Endothelial cell (in vitro differentiated cells): Measurements from ENCODE around the gene COBLL1. TPM values are rescaled to one million over a fixed set of nuclear protein-coding genes. Genes with fewer than 3 reads are reported as not detected.
"Not testable (repeated sequence)": the region's sequence is repeated elsewhere in the genome, so short reads cannot be mapped to it uniquely, and the experiment has no call there.

Experiments
- DNase-seq: peaks from one replicate; pipeline ENCODE4 v3.0.0; 2021; ENCODE audit warnings: low spot score
- H3K27ac Mint-ChIP-seq: one replicate; pipeline ENCODE4 v1.8.0; 2021; ENCODE audit warnings: mixed read lengths, inconsistent platforms; ENCODE audit not compliant: unreplicated experiment
- H3K27me3 Mint-ChIP-seq: one replicate; pipeline ENCODE4 v1.8.0; 2021; ENCODE audit warnings: mild to moderate bottlenecking, moderate library complexity, mixed read lengths, inconsistent platforms; ENCODE audit not compliant: unreplicated experiment
- H3K36me3 Mint-ChIP-seq: one replicate; pipeline ENCODE4 v1.8.0; 2021; ENCODE audit warnings: mild to moderate bottlenecking, low read depth, mixed read lengths, inconsistent platforms; ENCODE audit not compliant: unreplicated experiment
- H3K4me1 Mint-ChIP-seq: one replicate; pipeline ENCODE4 v1.8.0; 2021; ENCODE audit warnings: mild to moderate bottlenecking, mixed read lengths, inconsistent platforms; ENCODE audit not compliant: unreplicated experiment
- H3K4me3 Mint-ChIP-seq: one replicate; pipeline ENCODE4 v1.8.0; 2021; ENCODE audit warnings: mild to moderate bottlenecking, mixed read lengths, inconsistent platforms; ENCODE audit not compliant: unreplicated experiment
- H3K9me3 Mint-ChIP-seq: one replicate; pipeline ENCODE4 v1.8.0; 2021; ENCODE audit warnings: mixed read lengths, inconsistent platforms; ENCODE audit not compliant: unreplicated experiment
- CTCF ChIP-seq: fragments of 200-600 bp; sonication (generic); IDR thresholded peaks from one replicate; pipeline ENCODE4 v1.5.0; 2021; ENCODE audit warnings: antibody characterized with exemption; ENCODE audit not compliant: unreplicated experiment
- total RNA-seq: library from RNA; stranded (reverse); fragmentation: NEBNext Ultra II Directional; extraction: Animal tissue kit (Norgen Biotek cat#: 25700); gene quantifications from one replicate; pipeline ENCODE4 v1.2.1, GENCODE V29; 2021; ENCODE audit not compliant: unreplicated experiment

Gene COBLL1
- total RNA-seq, 1 donor from 2014 or later = 46.6 TPM

- DNase-seq = no peak
These were observed 130.5 kb downstream of the COBLL1 start for GRCh38 chr2:164710837-164711765.

GRCh38 chr2:164710252-164710836, 131.3 kb downstream of the COBLL1 start:
- H3K4me1 Mint-ChIP-seq = peaks cover 14% of the 10 kb centered on the region
- H3K27me3 Mint-ChIP-seq, H3K36me3 Mint-ChIP-seq, DNase-seq, H3K27ac Mint-ChIP-seq, H3K4me3 Mint-ChIP-seq, H3K9me3 Mint-ChIP-seq: not testable (repeated sequence)

More at GRCh38 chr2:164710837-164711765, 130.5 kb downstream of the COBLL1 start:
- peaks cover 2% of the 10 kb centered on the region for H3K27me3 Mint-ChIP-seq
- H3K4me1 Mint-ChIP-seq = peaks cover 14% of the 10 kb centered on the region
- no peak overlapping the region for H3K27ac Mint-ChIP-seq
- H3K4me3 Mint-ChIP-seq = no peak overlapping the region
- TF ChIP-seq CTCF = no peak
- H3K36me3 Mint-ChIP-seq = no peaks in the 10 kb centered on the region
- H3K9me3 Mint-ChIP-seq = no peaks in the 10 kb centered on the region

- Mint-ChIP-seq H3K4me1 (no peaks in the 10 kb centered on the region), H3K27me3 (peaks cover 2% of the 10 kb centered on the region), H3K9me3 (no peaks in the 10 kb centered on the region), H3K36me3 (no peaks in the 10 kb centered on the region), H3K27ac (no peak overlapping the region), H3K4me3 (no peak overlapping the region)
- no peak for DNase-seq
- no peak for TF ChIP-seq CTCF
These were observed 135.1 kb downstream of the COBLL1 start for GRCh38 chr2:164706522-164706921.

GRCh38 chr2:164705412-164706167, 136.0 kb downstream of the COBLL1 start:
- Mint-ChIP-seq H3K36me3 (no peaks in the 10 kb centered on the region), H3K4me1 (no peaks in the 10 kb centered on the region), H3K4me3 (no peak overlapping the region), H3K27ac (no peak overlapping the region), H3K9me3 (no peaks in the 10 kb centered on the region), H3K27me3 (peaks cover 2% of the 10 kb centered on the region)
- no peak for TF ChIP-seq CTCF
- DNase-seq = no peak

GRCh38 chr2:164703915-164704706, 137.5 kb downstream of the COBLL1 start:
- H3K36me3 Mint-ChIP-seq = no peaks in the 10 kb centered on the region
- H3K27ac Mint-ChIP-seq = no peak overlapping the region
- no peaks in the 10 kb centered on the region for H3K4me1 Mint-ChIP-seq
- no peak overlapping the region for H3K4me3 Mint-ChIP-seq
- peaks cover 2% of the 10 kb centered on the region for H3K27me3 Mint-ChIP-seq
- no peak for TF ChIP-seq CTCF
- H3K9me3 Mint-ChIP-seq = no peaks in the 10 kb centered on the region
- no peak for DNase-seq
